IPS DF 4.7 (cell line): Measurements from ENCODE around the gene CDK4.

ENCODE experiments used
- DNase-seq: peaks from one replicate; pipeline ENCODE4 v3.0.0-alpha.2; 2013; ENCODE audit warnings: low spot score; ENCODE audit errors: extremely low read depth

The CDK4 gene

GRCh38 chr12:57712701-57713100 is 39.4 kb downstream of the CDK4 start:
- no peak for DNase-seq

DNA sequence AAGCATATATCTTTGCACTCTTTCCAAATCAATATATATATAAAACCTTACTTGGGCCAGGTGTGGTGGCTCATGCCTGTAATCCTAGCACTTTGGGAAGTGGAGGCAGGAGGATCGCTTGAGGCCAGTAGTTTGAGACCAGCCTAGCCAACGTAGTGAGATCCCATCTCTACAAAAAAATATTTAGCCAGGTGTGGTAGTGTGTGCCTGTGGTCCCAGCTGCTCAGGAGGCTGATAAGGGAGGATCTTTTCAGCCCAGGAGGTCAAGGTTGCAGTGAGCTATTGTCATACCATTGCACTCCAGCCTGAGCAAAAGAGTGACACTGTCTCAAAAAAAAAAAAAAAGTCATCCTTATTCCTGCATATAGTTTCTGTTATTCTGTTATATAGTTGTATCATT is 43.8 kb downstream of the CDK4 start:
- DNase-seq, result no peak

- DNase-seq, result no peak
Measured at GRCh38 chr12:57707250-57707649, 44.9 kb downstream of the CDK4 start.

DNA sequence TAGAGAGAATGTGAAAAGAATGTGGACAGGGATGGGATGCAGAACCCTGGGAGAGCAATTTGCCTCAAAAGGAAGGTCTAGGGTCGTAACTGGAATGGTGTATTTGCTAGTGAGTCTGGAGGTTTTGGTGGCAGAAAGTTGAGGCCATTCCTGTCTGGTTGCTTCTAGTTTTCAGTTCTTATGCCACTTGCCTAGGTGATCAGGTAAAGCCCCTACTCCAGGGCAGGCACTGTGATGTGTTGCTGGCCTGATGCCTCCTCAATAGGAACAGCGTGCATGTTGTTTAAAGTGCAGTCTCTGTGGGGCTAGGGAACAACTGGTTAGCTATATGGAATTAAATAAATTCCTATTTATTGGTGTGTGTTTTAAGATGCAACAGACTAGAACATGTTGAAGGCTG is 51.8 kb downstream of the CDK4 start:
- no peak for DNase-seq

DNA sequence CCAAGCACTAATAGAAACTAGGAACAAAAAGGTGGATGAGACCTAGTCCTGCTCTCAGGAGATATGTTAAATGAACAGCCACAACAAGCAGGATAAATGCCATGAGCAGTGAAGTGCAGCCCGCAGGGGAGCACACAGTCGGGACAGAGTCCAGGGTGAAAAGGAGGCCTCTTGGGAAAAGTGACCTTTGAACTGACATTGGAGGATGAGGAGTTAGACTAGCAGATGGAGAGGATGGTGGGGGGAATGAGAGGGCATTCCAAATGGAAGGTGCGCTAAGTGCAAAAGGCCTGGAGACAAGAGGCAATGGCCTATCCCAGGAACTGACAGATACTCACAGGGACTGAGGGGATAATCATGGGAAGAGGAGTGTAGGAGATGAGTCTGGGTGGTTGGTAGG is 53.7 kb downstream of the CDK4 start:
- DNase-seq, result no peak
